Stimulated activated CD4-positive, alpha-beta T cell treated with anti-CD3 and anti-CD28 coated beads, Interleukin-4, amount 100 ng/mL, for 48 hours (primary cell): ENCODE results near the gene LRRFIP2.
"Not testable (repeated sequence)": the region's sequence is repeated elsewhere in the genome, so short reads cannot be mapped to it uniquely, and the experiment has no call there.

Source experiments
- DNase-seq, 2 donors: peaks; one replicate each; pipeline ENCODE4 v3.0.0-alpha.2; 2020; ENCODE audit warnings: low read depth in 2 of 2

The LRRFIP2 gene

GRCh38 chr3:37189109-37189508 is 14.7 kb upstream of the LRRFIP2 start:
- DNase-seq: no peak

GRCh38 chr3:37183976-37184375 is 9.6 kb upstream of the LRRFIP2 start:
- DNase-seq: no peak

- DNase-seq: no peak
These were observed 9.0 kb upstream of the LRRFIP2 start for GRCh38 chr3:37183375-37183831.

- DNase-seq: no peak
These were observed 8.4 kb upstream of the LRRFIP2 start for GRCh38 chr3:37182816-37183215.

GRCh38 chr3:37181756-37182155 is 7.4 kb upstream of the LRRFIP2 start:
- no peak for DNase-seq

- DNase-seq: no peak
These were observed 5.0 kb upstream of the LRRFIP2 start for GRCh38 chr3:37179144-37179967.

- no peak for DNase-seq
These were observed 576 bp downstream of the LRRFIP2 start for GRCh38 chr3:37173806-37174205.

GRCh38 chr3:37171144-37171543 is 3.2 kb downstream of the LRRFIP2 start:
- DNase-seq: no peak

GRCh38 chr3:37170513-37170912 is 3.9 kb downstream of the LRRFIP2 start:
- no peak for DNase-seq

GRCh38 chr3:37170060-37170459 is 4.3 kb downstream of the LRRFIP2 start:
- no peak for DNase-seq

GRCh38 chr3:37168896-37169295 is 5.5 kb downstream of the LRRFIP2 start:
- DNase-seq: no peak

GRCh38 chr3:37163262-37164015 is 10.9 kb downstream of the LRRFIP2 start:
- DNase-seq: peak in 1 of 2 donors; percentile 38

GRCh38 chr3:37162501-37163245 is 11.7 kb downstream of the LRRFIP2 start:
- no peak for DNase-seq

GRCh38 chr3:37161351-37161750 is 13.0 kb downstream of the LRRFIP2 start:
- DNase-seq: no peak

GRCh38 chr3:37155782-37156181 is 18.6 kb downstream of the LRRFIP2 start:
- no peak for DNase-seq

- DNase-seq: no peak
These were observed 19.6 kb downstream of the LRRFIP2 start for GRCh38 chr3:37154668-37155314.

- DNase-seq: no peak
These were observed 23.8 kb downstream of the LRRFIP2 start for GRCh38 chr3:37150621-37151020.

GRCh38 chr3:37149257-37149656 is 25.1 kb downstream of the LRRFIP2 start:
- DNase-seq: no peak

- DNase-seq: no peak
These were observed 26.2 kb downstream of the LRRFIP2 start for GRCh38 chr3:37148208-37148607.

- DNase-seq: no peak
These were observed 26.7 kb downstream of the LRRFIP2 start for GRCh38 chr3:37147666-37148065.

GRCh38 chr3:37146927-37147326 is 27.5 kb downstream of the LRRFIP2 start:
- DNase-seq: not testable (repeated sequence)

GRCh38 chr3:37145611-37146010 is 28.8 kb downstream of the LRRFIP2 start:
- no peak for DNase-seq
